COLO668 (cell line): Measurements from ENCODE around the gene UST.
"Not testable (repeated sequence)": the region's sequence is repeated elsewhere in the genome, so short reads cannot be mapped to it uniquely, and the experiment has no call there.

Experiments
- DNase-seq: peaks from one replicate; lab custom pipeline; 2025; ENCODE audit not compliant: unreplicated experiment; lab: John Stamatoyannopoulos, UW

Gene UST

DNA sequence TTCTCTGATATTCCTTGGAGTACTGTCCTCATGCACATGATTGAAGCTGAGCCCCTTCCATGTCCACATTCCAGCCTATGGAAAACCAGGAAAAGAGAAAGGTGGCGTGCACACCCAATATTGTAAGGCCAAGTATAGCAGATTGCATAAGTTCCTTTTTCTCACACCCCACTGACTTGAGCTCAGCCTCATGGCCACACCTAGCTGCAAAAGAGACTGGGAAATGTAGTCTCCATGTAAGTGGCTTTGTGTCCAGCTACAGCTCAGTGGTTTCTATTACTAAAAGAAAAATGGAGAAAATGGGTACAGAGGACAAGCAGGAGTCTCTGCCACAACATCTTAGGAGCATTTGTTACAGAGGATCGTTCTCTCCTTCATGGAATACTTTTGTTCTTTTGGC is 10.8 kb upstream of the UST start:
- DNase-seq, result no peak

DNA sequence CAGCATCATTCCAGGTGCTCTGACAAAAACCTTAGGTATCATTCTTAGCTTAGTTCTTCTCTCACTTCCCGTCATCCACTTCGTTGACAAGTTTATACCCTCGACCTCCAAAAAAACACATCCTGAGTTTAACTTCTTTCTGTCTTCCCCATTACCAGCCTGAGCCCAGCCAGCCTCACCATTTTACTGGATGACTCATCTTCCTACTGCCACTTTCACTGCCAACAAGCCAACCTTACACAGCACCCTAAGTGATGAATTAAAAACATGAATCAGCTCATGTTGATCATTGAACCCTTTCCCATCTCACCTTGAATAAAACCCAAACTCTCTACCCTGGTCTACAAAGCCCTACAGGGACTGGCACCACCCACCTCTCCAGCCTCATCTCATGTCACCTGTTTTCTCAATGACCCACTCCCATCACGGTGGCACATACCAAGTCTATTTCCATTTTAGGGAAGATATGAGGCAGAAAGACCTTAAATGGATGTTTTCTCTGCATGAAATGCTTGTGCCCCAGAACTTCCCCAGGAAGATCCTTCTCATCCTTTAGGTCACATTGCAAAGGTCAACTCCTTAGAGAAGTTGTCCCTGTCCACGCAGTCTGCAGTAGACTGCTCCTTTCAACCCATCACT is 9.9 kb upstream of the UST start:
- no peak for DNase-seq

DNA sequence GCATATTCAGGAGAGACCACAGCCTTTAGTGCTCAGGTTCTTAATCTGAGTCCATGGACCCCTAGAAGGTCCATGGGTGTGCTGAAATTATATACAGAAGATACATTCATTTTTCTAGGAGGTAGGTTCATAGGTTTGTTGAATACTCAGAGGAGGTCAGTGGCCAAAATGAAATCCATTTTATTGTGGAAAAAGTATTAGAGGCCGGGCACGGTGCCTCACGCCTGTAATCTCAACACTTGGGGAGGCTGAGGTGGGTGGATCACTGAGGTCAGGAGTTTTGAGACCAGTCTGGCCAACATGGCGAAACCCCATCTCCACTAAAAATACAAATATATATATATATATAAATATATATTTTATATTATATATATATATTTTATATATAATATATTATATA is 9.0 kb upstream of the UST start:
- DNase-seq, result no peak

DNA sequence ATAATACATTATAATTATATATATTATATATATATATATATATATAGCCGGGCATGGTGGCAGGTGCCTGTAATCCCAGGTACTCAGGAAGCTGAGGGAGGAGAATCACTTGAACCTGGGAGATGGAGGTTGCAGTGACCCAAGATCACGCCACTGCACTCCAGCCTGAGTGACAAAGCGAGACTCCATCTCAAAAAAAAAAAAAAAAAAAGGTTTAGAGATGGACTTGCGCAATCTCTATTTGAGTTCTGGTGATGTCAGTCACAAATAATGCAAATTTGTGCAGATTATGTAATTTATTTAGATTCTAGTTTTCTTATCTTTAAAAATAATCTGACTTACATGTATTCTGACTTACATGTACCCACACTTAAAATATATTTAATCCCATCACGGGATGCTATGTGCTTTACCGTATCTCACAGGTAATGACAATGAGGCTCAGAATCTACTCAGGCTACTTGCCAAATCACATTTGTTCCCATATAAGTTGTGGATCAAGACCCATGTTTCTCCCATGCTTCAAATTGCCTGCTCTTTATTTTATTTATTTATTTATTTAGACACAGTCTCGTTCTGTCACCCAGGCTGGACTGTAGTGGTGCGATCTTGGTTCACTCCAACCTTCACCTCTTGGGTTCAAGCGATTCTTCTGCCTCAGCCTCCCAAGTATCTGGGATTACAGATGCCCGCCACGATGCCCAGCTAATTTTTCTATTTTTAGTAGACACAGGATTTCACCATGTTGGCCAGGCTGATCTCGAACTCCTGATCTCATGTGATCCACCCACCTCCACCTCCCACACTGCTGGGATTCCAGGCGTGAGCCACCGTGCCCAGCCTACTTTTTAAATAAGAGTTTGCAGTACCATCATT is 7.6 kb upstream of the UST start:
- DNase-seq, result no peak

DNA sequence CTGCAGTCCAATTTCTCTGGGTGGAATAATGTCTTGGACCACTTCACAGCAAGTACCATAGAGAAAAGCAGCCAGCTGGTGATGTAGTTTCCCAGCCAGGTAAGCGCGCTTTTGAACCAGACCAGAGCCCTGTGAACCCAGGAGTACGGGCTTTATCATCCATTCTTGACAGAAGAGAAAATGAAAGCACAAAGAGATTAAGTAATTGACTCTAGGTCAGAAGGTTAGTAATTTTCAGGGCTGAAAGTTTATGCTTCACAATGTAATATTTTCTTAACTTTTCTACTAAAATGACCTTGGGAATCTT is 7.1 kb upstream of the UST start:
- DNase-seq, result no peak

DNA sequence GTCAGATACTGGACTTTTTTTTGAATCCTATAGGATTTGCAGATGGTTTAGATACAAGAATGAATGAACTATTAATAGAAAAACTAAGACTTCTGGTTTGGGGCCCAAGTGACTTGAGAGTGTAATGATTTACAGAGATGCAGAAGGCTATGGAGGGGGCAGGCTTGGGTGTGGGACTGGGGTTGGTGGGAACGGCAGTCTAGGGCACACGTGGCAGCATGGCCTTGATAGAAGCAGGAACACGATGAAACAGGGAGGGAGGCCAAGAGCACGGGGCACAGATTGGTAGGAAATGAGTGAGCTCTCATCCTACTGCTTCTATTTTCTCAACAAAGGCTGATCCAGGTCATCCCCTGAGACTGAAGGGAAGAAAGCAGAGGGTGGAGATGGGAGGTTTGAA is 3.4 kb upstream of the UST start:
- no peak for DNase-seq

DNA sequence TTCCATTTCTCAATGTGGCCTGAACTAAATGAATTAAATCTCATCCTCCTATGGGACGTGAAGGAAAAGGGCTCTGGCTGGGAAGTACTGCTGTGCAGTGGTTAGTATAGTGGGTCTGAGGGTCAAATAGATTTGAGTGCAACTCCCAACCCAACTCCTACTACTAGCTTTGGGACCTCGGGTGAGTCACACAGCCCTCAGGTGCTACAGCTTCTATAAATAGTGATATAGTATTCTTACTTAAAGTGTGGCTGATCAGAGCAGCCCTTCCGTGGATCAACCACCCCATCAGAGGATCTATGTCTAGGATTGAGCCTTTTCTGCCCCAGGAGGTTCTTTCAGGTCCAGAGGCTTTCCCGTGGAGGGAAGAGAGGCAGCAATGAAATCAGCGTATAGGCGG is 904 bp upstream of the UST start:
- DNase-seq, result no peak

DNA sequence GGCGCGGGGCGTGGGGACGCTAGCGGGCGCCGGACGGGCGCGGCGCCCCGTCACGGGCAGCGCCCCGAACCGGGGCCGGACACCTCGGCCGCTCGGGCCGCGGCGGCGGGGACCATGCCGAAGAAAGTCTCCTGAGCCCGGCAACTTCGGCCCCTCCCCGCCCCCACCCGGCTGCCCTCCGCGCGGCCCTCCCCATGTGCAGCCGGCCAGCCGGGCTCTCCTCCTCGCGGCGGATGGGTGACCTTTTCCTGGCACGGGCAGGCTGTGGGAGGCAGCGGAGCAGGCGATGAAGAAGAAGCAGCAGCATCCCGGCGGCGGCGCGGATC is 278 bp downstream of the UST start:
- DNase-seq, result peak; percentile 67

DNA sequence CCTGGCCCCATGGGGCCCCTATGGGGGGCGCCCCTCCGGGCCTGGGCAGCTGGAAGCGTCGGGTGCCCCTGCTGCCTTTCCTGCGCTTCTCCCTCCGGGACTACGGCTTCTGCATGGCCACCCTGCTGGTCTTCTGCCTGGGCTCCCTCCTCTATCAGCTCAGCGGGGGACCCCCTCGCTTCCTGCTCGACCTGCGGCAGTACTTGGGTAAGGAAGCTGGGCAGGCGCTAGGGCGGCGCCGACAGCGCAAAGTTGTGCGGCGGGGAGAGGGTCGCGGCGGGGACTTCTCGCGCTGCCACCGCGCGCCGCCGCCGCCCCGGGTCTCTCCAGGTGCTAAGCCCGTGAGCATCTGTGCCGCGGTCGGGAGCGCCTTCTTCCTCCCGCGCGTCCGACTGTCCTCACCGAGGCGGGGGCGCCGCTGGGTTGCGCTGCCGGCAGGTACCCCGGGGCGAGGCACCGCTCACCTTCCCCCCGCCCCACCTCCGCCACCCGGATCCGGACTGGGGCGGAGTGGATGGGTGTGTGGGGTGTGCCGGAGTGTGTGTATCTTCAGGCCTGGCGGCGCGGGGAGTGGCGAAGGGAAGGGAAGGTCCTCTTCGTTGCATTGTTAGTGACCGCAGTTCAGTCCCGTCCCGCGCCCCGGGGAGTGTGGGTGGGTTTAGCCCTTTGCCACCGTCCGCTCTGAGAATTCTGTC is 788 bp downstream of the UST start:
- peak; percentile 72 for DNase-seq

DNA sequence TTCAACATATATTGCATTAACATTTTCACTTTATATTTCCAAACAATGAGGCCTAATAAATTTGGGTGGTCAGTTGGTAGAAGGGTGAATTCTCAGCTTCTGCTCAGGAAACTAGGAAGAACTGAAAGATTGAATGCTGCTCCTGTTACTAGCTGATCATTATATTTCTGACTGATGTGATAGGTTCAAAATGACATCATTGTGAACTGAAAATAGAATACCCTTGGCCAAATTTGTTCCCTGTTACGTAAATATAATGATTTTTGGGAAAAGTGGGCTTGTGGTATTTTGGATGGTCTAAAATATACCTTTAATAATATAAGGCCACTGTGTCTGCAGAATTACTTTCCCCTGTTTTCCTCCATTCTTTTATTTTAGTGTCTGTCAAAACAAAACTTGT is 2.8 kb downstream of the UST start:
- no peak for DNase-seq

DNA sequence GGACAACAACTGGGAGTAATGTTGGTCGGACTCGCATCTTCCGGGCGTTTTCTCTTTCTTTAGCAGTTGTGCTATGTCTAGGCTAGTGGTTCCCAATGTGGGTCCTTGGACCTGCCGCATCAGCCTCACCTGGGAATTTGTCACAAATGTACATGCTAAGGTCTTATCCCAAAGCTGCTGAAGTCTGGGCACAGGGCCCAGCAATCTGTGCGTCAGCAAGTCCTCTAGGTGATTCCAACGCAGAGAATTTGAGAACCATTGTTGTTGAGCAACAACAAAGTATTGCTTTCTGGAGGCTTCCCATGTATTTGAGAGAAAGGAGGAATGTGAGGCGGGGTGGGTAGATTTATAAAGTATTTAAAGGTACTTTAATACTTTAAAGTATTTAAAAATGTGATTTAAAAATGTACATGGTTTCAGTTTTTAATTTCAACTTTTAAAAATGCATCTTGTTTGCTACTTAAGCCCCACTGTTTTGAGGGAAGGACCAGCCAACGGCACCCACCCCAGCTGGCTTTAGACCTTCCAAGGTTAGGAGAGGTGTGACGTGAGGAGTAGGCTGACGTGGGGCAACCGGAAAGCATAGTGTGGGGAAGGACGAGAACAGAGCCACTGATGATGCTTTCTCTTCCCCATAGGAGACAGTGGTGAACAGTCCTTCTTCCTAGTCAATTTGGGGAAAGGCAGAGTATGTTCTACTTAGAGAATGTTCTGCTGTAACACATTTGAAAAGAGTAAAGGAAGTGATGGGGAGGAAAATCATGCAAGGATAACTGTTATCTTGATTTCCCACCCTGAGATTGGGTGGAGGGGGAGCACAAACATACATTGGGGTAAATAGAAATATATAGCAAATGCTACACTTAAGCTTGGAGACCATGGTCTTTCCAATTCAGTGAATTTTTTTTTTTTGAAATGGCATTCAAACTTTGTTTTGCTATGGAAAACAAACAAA is 4.3 kb downstream of the UST start:
- no peak for DNase-seq

DNA sequence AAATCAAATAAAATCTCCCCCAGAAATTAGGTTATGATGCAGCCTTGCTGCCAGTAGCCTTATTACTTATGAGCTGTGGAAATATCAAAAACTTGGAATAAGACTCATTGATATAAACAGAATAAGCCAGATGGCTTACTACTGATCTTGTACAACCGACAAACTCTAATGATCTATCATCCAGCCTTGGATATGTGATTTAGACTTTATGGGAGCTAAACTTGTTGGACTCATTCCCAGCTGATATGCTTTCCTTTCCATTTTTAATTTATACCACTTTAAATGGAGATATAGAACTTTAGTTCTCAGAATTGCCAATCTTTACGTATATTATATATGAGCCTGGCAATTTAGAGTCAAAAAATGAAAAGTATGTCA is 5.0 kb downstream of the UST start:
- DNase-seq, result no peak

DNA sequence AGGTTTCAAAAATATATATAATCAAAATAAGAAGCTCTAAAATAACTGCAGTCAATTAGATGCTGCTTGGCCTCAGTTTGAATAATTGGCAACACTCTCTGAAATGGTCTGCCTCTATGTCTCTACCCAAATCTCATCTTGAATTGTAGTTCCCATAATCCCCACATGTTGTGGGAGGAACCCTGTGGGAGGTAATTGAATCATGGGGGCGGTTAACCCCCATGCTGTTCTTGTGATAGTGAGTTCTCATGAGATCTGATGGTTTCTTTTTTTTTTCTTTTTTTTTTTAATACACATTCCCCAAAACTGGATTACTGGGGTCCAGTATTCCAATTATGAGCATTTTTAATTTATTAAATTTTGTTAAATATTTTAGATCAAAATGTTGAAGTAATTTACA is 8.5 kb downstream of the UST start:
- DNase-seq, result not testable (repeated sequence)

DNA sequence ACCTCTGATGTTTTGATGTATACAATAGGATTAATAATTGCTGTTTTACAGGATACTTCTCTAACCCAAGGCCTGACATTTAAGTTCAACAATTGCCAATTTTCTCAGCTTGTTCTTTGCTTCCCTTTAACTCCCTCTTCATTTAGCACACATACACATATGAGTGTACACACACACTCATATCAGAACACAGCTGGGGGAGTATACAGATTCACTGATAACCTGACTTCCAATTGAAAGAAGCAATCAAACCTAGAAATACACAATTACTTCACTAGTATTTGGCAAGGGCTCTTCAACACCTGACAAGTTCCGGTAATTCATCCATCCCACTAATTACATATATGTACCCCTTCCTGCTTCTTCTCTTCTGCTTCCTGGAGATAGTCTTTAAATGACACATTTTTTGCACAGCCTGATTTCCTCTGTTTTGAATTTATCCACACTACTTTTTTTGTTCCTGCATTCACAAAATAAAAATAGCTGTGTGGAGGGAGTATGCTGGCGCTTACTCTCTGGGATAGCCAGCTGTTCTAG is 11.2 kb downstream of the UST start:
- DNase-seq, result no peak

DNA sequence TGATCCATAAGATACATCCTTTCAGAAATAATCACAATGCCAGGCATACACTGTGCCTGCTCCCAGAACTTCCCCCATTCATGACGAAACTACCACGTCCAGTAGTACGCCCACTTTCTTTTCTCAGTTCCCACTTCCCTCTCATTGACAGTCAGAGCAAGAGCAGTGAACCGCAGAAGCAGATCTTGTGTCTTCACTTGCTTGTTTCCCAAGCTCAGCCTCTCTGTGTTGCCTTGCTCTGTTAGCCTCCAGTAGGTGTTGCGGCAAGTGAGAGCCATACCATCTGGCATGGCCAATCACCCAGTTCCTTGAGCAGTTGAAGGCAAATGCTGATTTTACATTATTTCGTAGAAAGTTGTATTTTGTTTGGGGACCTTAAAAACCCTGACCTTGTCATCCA is 11.7 kb downstream of the UST start:
- DNase-seq, result no peak

DNA sequence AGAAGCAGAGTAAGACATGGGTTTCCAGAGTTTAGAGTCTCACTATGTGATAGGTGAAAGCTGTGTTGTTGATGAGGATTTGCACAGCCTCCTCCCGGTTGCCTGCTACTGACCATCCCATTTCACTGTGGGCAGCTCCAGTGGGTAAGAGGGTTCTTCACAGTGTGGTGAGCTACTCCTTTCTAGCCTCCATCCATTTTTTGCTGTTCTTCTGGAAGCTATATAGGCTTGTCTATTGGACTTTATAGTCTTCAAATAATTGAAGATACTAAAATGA is 13.4 kb downstream of the UST start:
- no peak for DNase-seq

DNA sequence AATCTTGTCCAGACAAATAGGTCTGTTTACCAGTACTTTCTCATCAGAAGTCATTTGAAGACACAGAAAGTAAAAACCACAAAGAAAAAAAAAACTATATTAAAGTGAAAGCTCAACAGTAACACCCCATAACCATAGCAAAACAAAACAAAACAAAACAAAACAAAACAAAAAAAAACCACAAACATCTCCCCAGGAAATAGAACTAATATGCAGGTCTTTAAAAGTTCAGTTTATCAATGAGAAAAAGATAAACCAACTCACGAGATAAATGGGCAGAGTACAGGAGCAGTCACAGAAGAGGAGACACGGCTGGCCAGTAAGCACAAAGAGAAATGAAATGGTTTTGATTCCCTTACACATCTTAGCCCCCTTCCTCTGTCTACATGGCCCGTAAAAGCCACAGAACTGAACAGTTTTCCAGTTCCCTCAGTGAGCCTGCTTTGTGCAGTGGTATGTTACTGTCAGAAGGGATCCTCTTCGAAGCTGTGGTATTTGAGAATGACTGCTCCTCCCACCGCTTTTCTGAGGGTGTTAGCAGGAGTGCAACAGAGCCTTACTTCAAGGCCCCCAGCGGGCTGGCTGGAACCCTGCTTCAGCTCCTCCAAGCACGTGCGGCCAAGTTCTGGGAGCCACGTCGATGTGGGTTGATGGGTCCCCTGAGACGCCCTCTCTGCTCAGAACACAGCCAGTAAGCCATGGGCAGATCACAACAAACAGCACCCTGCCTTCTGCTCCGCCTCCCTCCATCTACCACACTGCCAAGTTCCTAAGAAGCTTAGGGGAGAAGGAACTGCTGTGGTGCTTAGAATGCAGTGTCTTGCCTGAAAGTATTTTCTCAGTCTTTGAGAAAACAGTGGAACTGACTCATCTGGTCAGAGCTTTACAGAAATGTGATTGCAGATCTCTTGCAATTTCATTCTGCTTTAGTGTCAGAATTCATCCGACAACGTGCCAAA is 14.0 kb downstream of the UST start:
- no peak for DNase-seq

DNA sequence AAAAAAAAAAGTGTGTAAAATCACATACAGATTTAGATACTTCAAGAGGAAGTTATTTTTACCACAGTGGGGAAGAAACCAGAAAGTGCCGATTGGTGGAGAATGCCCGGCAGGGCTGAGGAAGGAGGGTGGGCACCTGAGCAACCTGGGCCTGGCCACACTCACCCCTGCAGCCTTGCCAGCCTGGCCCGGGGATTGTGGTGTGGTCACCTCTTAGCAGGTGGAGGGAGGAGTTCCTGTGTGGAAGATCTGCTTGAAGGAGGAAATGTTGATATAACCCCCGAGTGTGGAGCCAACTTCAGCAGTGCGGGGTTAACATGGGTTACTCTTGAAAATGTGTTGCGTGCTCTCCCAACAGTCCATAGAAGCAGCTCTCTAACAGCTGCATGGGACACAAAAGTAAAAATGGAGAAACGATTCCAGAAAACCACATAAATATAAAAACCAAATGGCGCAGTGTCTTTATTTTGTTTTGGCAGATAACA is 14.7 kb downstream of the UST start:
- no peak for DNase-seq

DNA sequence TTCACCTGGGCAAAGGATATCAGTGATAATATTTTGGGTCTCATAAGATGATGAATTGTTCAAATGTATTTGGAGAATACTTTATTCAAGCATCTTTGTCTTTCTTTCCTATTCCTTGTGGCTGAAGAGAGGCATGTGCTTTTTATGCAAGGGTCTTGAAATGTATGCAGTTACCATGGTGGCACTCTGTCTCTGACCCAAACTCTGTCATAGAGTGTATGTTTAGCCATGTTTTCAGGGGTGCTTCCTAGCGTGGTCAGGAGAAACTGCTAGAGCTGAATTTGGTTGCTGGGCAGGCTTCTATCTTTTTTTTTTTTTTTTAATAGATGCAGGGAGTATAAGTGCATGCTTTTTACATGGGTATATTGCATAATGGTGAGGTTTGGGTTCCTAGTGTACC is 15.4 kb downstream of the UST start:
- no peak for DNase-seq
